ENCODE data around the gene CDH23.
"Not testable (repeated sequence)": the region's sequence is repeated elsewhere in the genome, so short reads cannot be mapped to it uniquely, and the experiment has no call there.

- not testable (repeated sequence) for TF ChIP-seq POLR2A (IDR thresholded peaks at IDR 0.05)
- TF ChIP-seq, protein P1, sequence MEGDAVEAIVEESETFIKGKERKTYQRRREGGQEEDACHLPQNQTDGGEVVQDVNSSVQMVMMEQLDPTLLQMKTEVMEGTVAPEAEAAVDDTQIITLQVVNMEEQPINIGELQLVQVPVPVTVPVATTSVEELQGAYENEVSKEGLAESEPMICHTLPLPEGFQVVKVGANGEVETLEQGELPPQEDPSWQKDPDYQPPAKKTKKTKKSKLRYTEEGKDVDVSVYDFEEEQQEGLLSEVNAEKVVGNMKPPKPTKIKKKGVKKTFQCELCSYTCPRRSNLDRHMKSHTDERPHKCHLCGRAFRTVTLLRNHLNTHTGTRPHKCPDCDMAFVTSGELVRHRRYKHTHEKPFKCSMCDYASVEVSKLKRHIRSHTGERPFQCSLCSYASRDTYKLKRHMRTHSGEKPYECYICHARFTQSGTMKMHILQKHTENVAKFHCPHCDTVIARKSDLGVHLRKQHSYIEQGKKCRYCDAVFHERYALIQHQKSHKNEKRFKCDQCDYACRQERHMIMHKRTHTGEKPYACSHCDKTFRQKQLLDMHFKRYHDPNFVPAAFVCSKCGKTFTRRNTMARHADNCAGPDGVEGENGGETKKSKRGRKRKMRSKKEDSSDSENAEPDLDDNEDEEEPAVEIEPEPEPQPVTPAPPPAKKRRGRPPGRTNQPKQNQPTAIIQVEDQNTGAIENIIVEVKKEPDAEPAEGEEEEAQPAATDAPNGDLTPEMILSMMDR (IDR thresholded peaks at IDR 0.05) = not testable (repeated sequence)
Measured at GRCh38 chr10:71851465-71852095, 454.9 kb downstream of the CDH23 start.
